Gastroesophageal sphincter (tissue), 4 donors: ENCODE measurements around the gene CDC27. TPM values are rescaled to one million over a fixed set of nuclear protein-coding genes. Genes with fewer than 3 reads are reported as not detected.
"Not testable (repeated sequence)": the region's sequence is repeated elsewhere in the genome, so short reads cannot be mapped to it uniquely, and the experiment has no call there.

ENCODE experiments used
- ATAC-seq: fragments of 150-250 bp; one replicate; pipeline ENCODE4 v1.9.1; 2016; ENCODE audit warnings: mild to moderate bottlenecking, moderate library complexity
- H3K27ac ChIP-seq, 4 donors: fragments of 200-600 bp; sonication (generic) in 3 of 4; 1 replicate in 3 of 4; 2 replicates in 1 of 4; pipeline ENCODE4 v1.5.1; 2016 to 2019
- H3K27me3 ChIP-seq: fragments of 200-600 bp; sonication (generic); one replicate; pipeline ENCODE4 v1.5.1; 2019
- H3K36me3 ChIP-seq, 2 donors: fragments of 200-600 bp; sonication (generic); one replicate each; pipeline ENCODE4 v1.5.1; 2019; ENCODE audit warnings: control low read depth in 1 of 2
- H3K4me1 ChIP-seq, 3 donors: fragments of 200-600 bp; sonication (generic); 1 replicate in 2 of 3; 2 replicates in 1 of 3; pipeline ENCODE4 v1.5.1; 2016 to 2019; ENCODE audit warnings: control low read depth in 2 of 3
- H3K4me3 ChIP-seq, 2 donors: fragments of 200-600 bp; sonication (generic); one replicate each; pipeline ENCODE4 v1.5.1; 2019; ENCODE audit warnings: mild to moderate bottlenecking in 1 of 2, moderate library complexity in 1 of 2
- H3K9me3 ChIP-seq, 3 donors: fragments of 200-600 bp; sonication (generic); one replicate each; pipeline ENCODE4 v1.5.1; 2017 to 2019; ENCODE audit warnings: control low read depth in 2 of 3
- EP300 ChIP-seq: sonication (generic); formaldehyde crosslinking; IDR thresholded peaks from one replicate; pipeline ENCODE4 v1.6.1; 2017; ENCODE audit warnings: antibody characterized with exemption, mild to moderate bottlenecking
- POLR2A ChIP-seq, 2 donors: fragments of 450-650 bp; IDR thresholded peaks; one replicate each; pipeline ENCODE4 v1.6.1; 2017; ENCODE audit warnings: antibody characterized with exemption in 2 of 2, mild to moderate bottlenecking in 2 of 2, moderate library complexity in 1 of 2
- POLR2AphosphoS5 ChIP-seq: sonication (generic); formaldehyde crosslinking; IDR thresholded peaks from one replicate; pipeline ENCODE4 v1.6.1; 2017; ENCODE audit warnings: antibody characterized with exemption
- WGBS, 2 donors: methylation state at CpG; one replicate each; pipeline ENCODE4 v1.1.5; 2018; ENCODE audit warnings: low coverage in 1 of 2; 5-methylcytosine and 5-hydroxymethylcytosine counted together
- total RNA-seq, 4 donors: library from RNA; depleted of rRNA; stranded (reverse); fragments of >200 nt; gene quantifications; one replicate each; pipeline ENCODE4 v1.1.0, GENCODE V29; 2016
- TF ChIP-seq, protein P1 (sequence below), 4 experiments: fragments of 200-600 bp in 2 of 4; fragments of 450-650 bp in 2 of 4; sonication (generic) in 1 of 4; IDR thresholded peaks; one replicate each; pipeline ENCODE4 v1.5.1; 2017 to 2019; ENCODE audit warnings: antibody characterized with exemption in 4 of 4, mild to moderate bottlenecking in 2 of 4, moderate library complexity in 2 of 4

CDC27 gene
- total RNA-seq, 4 donors from 2014 or later = 40.4 to 71.4 (median 56.0) TPM

DNA sequence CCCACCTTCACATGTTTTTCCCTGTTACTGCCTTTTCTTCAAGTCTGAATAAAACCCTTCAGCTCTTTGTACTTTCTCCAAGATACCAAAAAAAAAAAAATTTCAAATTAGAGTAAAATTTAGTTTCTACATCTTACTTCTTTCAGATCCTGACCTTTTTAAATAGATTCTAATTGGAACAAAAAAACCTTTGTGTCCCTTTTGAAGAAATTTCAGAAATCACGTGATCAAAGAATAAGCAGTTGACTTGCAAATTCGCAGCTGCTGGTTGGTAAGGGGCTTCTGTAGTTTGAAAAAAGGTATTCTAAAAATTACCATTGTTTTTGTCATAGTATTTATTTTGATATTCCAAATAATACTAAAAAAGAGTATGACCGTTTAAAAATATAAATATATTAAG lies 71.7 kb downstream of the CDC27 start:
- TF ChIP-seq EP300 (no peak), POLR2A (IDR thresholded peaks at IDR 0.05) (no peak), POLR2AphosphoS5 (no peak)
- TF ChIP-seq, protein P1, sequence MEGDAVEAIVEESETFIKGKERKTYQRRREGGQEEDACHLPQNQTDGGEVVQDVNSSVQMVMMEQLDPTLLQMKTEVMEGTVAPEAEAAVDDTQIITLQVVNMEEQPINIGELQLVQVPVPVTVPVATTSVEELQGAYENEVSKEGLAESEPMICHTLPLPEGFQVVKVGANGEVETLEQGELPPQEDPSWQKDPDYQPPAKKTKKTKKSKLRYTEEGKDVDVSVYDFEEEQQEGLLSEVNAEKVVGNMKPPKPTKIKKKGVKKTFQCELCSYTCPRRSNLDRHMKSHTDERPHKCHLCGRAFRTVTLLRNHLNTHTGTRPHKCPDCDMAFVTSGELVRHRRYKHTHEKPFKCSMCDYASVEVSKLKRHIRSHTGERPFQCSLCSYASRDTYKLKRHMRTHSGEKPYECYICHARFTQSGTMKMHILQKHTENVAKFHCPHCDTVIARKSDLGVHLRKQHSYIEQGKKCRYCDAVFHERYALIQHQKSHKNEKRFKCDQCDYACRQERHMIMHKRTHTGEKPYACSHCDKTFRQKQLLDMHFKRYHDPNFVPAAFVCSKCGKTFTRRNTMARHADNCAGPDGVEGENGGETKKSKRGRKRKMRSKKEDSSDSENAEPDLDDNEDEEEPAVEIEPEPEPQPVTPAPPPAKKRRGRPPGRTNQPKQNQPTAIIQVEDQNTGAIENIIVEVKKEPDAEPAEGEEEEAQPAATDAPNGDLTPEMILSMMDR (IDR thresholded peaks at IDR 0.05) = no peak
- no peaks in the 10 kb centered on the region for H3K4me1 ChIP-seq
- no peaks in the 10 kb centered on the region for H3K9me3 ChIP-seq
- ATAC-seq = no peak
- peaks cover 7 to 49% of the 10 kb centered on the region in 2 donors for H3K36me3 ChIP-seq
- no peak overlapping the region for H3K4me3 ChIP-seq
- H3K27ac ChIP-seq = no peak overlapping the region
- WGBS, 2 donors = 69 to 75% methylated on average over 3 of the region's 3 CpGs
- no peaks in the 10 kb centered on the region for H3K27me3 ChIP-seq

DNA sequence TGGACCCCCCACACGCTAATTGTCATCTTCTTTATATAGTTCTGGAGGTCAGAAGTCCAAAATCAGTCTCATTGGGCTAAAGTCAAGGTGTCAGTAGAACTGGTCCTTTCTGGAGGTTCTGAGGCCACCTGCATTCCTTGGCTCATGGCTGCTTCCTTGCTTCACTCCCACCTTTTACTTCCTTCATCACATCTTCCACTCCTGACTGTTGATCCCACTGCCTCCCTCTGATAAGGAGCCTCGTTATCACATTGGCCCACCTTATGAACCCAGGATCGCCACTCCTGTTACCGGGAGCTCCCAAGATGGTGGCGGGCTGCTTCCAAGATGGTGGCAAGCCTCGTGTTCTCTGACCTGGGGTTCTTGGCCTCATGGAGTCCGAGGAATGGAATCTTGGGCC lies 83.0 kb downstream of the CDC27 start:
- Histone ChIP-seq H3K36me3 (no peaks in the 10 kb centered on the region), H3K27me3 (peaks cover 7% of the 10 kb centered on the region), H3K9me3 (no peaks in the 10 kb centered on the region), H3K27ac (no peak overlapping the region), H3K4me1 (no peaks in the 10 kb centered on the region), H3K4me3 (no peak overlapping the region)
- WGBS, 2 donors = 82% methylated on average over 1 of the region's 7 CpGs; no CpG with 5 or more reads in 1 of the 2 donors
- ATAC-seq = no peak
- TF ChIP-seq POLR2A (IDR thresholded peaks at IDR 0.05) (no peak), EP300 (no peak), POLR2AphosphoS5 (no peak)
- TF ChIP-seq, protein P1 (IDR thresholded peaks at IDR 0.05) = no peak

- not testable (repeated sequence) for H3K36me3 ChIP-seq, H3K27ac ChIP-seq, H3K27me3 ChIP-seq, H3K9me3 ChIP-seq, H3K4me1 ChIP-seq, H3K4me3 ChIP-seq, ATAC-seq
- WGBS, 2 donors = 36 to 57% methylated on average over 1 of the region's 1 CpG
These were observed 83.8 kb downstream of the CDC27 start for GRCh38 chr17:47105246-47105645.

- ATAC-seq = no peak
- Histone ChIP-seq H3K4me1 (peaks cover 0 to 19% (median 6%) of the 10 kb centered on the region in 3 donors), H3K27ac (no peak overlapping the region), H3K9me3 (no peaks in the 10 kb centered on the region), H3K36me3 (no peaks in the 10 kb centered on the region), H3K4me3 (no peak overlapping the region), H3K27me3 (peaks cover 7% of the 10 kb centered on the region)
- WGBS, 2 donors = 88 to 94% methylated on average over 3 to 4 of the region's 4 CpGs
- TF ChIP-seq POLR2A (IDR thresholded peaks at IDR 0.05) = no peak
- no peak for TF ChIP-seq POLR2AphosphoS5
- TF ChIP-seq, protein P1 (IDR thresholded peaks at IDR 0.05) = no peak
- no peak for TF ChIP-seq EP300
These were observed 86.2 kb downstream of the CDC27 start for GRCh38 chr17:47102914-47103313.

DNA sequence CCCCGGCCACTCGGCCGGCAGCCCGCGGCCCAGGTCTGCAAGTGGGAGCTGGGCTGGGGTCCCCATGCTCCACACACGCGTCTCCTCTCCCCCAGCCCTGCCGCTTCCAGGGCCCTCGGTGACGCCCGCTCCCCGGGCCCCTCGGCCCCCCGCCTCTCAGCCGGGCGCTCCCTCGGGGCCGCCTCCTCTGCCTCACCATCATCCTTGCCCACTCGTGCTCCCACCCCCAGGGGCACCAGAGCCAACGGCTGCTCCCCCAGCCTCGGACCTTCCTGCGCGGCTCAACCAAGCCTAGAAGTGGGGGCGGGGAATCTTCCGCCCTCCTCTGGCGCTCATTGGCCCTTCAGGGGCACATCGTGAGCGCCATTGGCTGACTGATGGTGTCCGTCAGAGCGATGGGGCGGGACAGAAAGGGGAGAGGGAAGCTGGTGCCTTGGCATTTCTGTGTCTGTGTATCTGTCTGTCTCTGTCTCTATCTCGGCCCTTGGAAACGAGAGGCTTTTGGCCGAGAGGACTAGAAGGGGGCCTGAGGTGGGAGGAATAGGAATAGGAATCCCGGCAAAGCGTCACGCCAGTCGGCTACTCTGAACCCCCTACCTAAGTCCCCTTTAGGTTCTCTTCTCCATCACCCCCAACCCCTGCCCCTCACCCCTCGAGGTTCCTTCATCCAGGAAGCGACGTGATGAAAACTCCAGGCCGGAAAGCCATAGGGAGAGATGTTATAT lies 88.9 kb downstream of the CDC27 start:
- peak; percentile 100 for ATAC-seq
- Histone ChIP-seq H3K27me3 (no peaks in the 10 kb centered on the region), H3K9me3 (no peaks in the 10 kb centered on the region), H3K36me3 (peaks cover 0 to 6% of the 10 kb centered on the region in 2 donors), H3K27ac (peak overlapping the region; percentile 62 to 89 (median 88)), H3K4me1 (peaks cover 0 to 32% (median 6%) of the 10 kb centered on the region in 3 donors), H3K4me3 (peak overlapping the region; percentile 84 to 97)
- 0% methylated on average over 2 to 5 of the region's 42 CpGs for WGBS, 2 donors
- TF ChIP-seq EP300 (no peak), POLR2A (IDR thresholded peaks at IDR 0.05) (peak; percentile 55), POLR2AphosphoS5 (peak; percentile 53)
- TF ChIP-seq, protein P1 (IDR thresholded peaks at IDR 0.05) = peak in 1 of 4 experiments; percentile 34
